Heart right ventricle (tissue), 16 donors: ENCODE results near the gene ZNF232. TPM values are rescaled to one million over a fixed set of nuclear protein-coding genes. Genes with fewer than 3 reads are reported as not detected.

Experiments
- ATAC-seq, 8 donors: fragments of 200-7000 bp; cut with Tn5 transposase; one replicate each; pipeline ENCODE4 v1.9.1; 2020; ENCODE audit warnings: mild to moderate bottlenecking in 8 of 8, moderate library complexity in 8 of 8, moderate number of reproducible peaks in 1 of 8
- DNase-seq, 2 donors: peaks; one replicate each; pipeline ENCODE4 v3.0.0-alpha.2; 2020
- H3K27ac ChIP-seq, 10 donors: fragments of 200-600 bp; sonication (generic) in 2 of 10; one replicate each; pipeline versions ENCODE4 v1.5.0 to v1.8.0; 2020 to 2022; ENCODE audit warnings: mild to moderate bottlenecking in 3 of 10
- H3K27me3 ChIP-seq, 7 donors: fragments of 200-600 bp; one replicate each; pipeline ENCODE4 v1.8.0; 2021 to 2022; ENCODE audit warnings: mild to moderate bottlenecking in 2 of 7
- H3K36me3 ChIP-seq, 9 donors: fragments of 200-600 bp; sonication (generic) in 1 of 9; one replicate each; pipeline versions ENCODE4 v1.5.0 to v1.8.0; 2020 to 2022; ENCODE audit warnings: mild to moderate bottlenecking in 2 of 9
- H3K4me1 ChIP-seq, 9 donors: fragments of 200-600 bp; sonication (generic) in 1 of 9; one replicate each; pipeline versions ENCODE4 v1.5.0 to v1.8.0; 2020 to 2022; ENCODE audit warnings: mild to moderate bottlenecking in 4 of 9
- H3K4me3 ChIP-seq, 10 donors: fragments of 200-600 bp; sonication (generic) in 2 of 10; one replicate each; pipeline versions ENCODE4 v1.5.0 to v1.8.0; 2020 to 2022; ENCODE audit warnings: mild to moderate bottlenecking in 7 of 10, moderate library complexity in 2 of 10
- H3K9me3 ChIP-seq, 11 donors: fragments of 200-600 bp in 10 of 11; sonication (generic) in 2 of 11; one replicate each; pipeline versions ENCODE4 v1.5.0 to v1.8.0; 2013 to 2022; ENCODE audit warnings: mild to moderate bottlenecking in 2 of 11, control low read depth in 1 of 11, moderate library complexity in 1 of 11
- WGBS, 2 donors: extraction: QIAGEN DNeasy Blood & Tissue Kit; methylation state at CpG; one replicate each; pipeline ENCODE4 v1.1.7; 2013; ENCODE audit warnings: inconsistent platforms in 1 of 2; 5-methylcytosine and 5-hydroxymethylcytosine counted together
- intact Hi-C, 10 donors: fragments of 100-400 bp; cut with DNase I; formaldehyde crosslinking; loops; one replicate each; pipeline versions ENCODE4 v1.11.1 to v1.14.2; 2022
- polyA plus RNA-seq, 2 donors: library from polyadenylated mRNA; stranded (reverse); fragments of 200-250 nt; gene quantifications; one replicate each; pipeline ENCODE4 v1.2.3, GENCODE V29; 2013
- total RNA-seq, 10 donors: library from RNA; stranded (reverse); fragmentation: NEBNext Ultra II Directional in 3 of 10; extraction: Animal tissue kit (Norgen Biotek cat#: 25700) in 3 of 10; gene quantifications; one replicate each; pipeline versions ENCODE4 v1.2.1 to v1.2.4, GENCODE V29; 2021 to 2023
- TF ChIP-seq, protein P1 (sequence below), 9 donors: fragments of 200-600 bp; sonication (generic) in 2 of 9; IDR thresholded peaks; one replicate each; pipeline versions ENCODE4 v1.5.0 to v1.8.0; 2021 to 2022; ENCODE audit warnings: antibody characterized with exemption in 9 of 9, mild to moderate bottlenecking in 5 of 9, moderate library complexity in 1 of 9
- donor health status: Arrhythmogenic right ventricular cardiomyopathy.
- donor health status: ischemic (EF 13 %, LVEDD 7.1; RV severe dilation, severe dysfunction).
- donor health status: healthy with polysubstance abuse.
- donor health status: DM: no; HTN: yes; CAD: no.
- donor health status: DM: no; HTN: no; CAD: no.
- donor health status: ischemic (EF 25% LVEDD 6.9; RV normal size, moderate dysfunction).
- donor health status: ischemic (EF 25% LVEDD 5.7; RV mildly dilated, moderate dysfunction).
- donor health status: healthy.
- donor health status: DM: yes; HTN: yes; CAD: no.
- donor health status: Ischemic cardiomyopathy.
- donor health status: ischemic (EF 35%, LVEDD 5.7; RV mildly dilated, moderate dysfunction).
- donor health status: nonischemic (EF 11% LVEDD 7.7; RV severe dilation, severe dysfunction).
- donor health status: DM: yes; HTN: yes; CAD: no.
- donor health status: PGD.
- donor health status: ischemic (EF 29% LVEDD 5.4; RV normal size, mild dysfunction).
- donor health status: nonischemic (EF 23%, LVEDD 6.1; RV moderate dilation, normal function).

Gene ZNF232
- total and polyA plus RNA-seq, 12 donors = 2.1 to 5.8 (median 4.2) TPM

DNA sequence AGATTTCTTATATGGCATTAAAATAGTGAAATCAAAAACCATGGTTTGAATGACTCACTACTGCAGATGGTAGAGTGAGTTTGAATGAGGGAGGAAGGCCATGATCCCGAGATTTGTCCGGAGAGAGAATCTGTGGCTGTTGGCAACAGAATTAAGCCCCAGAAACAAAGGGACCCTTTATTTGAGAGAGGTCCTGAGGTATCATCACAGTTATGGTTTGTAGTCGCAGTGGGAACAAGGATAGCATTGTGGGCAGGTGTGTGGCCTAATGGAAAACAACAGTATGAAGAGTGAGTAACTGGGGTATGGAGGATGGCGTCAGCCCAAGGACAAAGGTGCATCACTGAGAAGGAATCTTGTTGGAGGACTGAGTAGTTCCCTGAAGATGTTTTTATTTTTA is 42.0 kb downstream of the ZNF232 start:
- H3K4me1 ChIP-seq = no peaks in the 10 kb centered on the region
- peaks cover 0 to 4% (median 0%) of the 10 kb centered on the region in 7 donors for H3K27me3 ChIP-seq
- no peaks in the 10 kb centered on the region for H3K36me3 ChIP-seq
- H3K27ac ChIP-seq = no peak overlapping the region
- TF ChIP-seq, protein P1, sequence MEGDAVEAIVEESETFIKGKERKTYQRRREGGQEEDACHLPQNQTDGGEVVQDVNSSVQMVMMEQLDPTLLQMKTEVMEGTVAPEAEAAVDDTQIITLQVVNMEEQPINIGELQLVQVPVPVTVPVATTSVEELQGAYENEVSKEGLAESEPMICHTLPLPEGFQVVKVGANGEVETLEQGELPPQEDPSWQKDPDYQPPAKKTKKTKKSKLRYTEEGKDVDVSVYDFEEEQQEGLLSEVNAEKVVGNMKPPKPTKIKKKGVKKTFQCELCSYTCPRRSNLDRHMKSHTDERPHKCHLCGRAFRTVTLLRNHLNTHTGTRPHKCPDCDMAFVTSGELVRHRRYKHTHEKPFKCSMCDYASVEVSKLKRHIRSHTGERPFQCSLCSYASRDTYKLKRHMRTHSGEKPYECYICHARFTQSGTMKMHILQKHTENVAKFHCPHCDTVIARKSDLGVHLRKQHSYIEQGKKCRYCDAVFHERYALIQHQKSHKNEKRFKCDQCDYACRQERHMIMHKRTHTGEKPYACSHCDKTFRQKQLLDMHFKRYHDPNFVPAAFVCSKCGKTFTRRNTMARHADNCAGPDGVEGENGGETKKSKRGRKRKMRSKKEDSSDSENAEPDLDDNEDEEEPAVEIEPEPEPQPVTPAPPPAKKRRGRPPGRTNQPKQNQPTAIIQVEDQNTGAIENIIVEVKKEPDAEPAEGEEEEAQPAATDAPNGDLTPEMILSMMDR (IDR thresholded peaks at IDR 0.05) = no peak
- DNase-seq (no peak), ATAC-seq (no peak)
- intact Hi-C loops = loop anchor here in 2 of 10 donors (10.0 kb wide), 1 partner anchor 155 kb away; no protein-coding TSS in a partner anchor
- H3K9me3 ChIP-seq = no peaks in the 10 kb centered on the region
- no peak overlapping the region for H3K4me3 ChIP-seq
- 81 to 86% methylated on average over 4 of the region's 4 CpGs for WGBS, 2 donors

DNA sequence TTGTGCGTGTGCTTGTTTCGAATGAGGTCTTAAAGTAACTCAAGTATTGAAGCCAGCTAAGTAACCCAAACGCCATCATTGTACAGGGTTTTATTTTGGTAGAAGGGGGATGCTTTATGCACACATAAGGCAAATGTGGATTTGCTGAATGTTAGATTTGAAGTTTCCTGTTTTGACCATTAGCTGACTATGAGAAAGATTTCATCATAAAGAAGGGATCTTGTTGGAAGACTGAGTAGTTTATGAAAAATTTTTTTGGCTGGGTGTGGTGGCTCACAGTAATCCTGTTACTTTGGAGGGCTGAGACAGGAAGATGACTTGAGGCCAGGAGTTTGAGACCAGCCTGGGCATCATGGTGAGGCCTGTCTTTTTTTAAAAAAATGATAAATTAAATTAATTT is 43.4 kb downstream of the ZNF232 start:
- 84 to 91% methylated on average over 3 of the region's 3 CpGs for WGBS, 2 donors
- intact Hi-C loops = loop anchor here in 2 of 10 donors (10.0 kb wide), 1 partner anchor 153 kb away; no protein-coding TSS in a partner anchor
- Histone ChIP-seq H3K27ac (no peak overlapping the region), H3K9me3 (no peaks in the 10 kb centered on the region), H3K4me1 (no peaks in the 10 kb centered on the region), H3K36me3 (no peaks in the 10 kb centered on the region), H3K27me3 (peaks cover 0 to 5% (median 0%) of the 10 kb centered on the region in 7 donors), H3K4me3 (no peak overlapping the region)
- TF ChIP-seq, protein P1 (IDR thresholded peaks at IDR 0.05) = no peak
- no peak for DNase-seq
- ATAC-seq = no peak

DNA sequence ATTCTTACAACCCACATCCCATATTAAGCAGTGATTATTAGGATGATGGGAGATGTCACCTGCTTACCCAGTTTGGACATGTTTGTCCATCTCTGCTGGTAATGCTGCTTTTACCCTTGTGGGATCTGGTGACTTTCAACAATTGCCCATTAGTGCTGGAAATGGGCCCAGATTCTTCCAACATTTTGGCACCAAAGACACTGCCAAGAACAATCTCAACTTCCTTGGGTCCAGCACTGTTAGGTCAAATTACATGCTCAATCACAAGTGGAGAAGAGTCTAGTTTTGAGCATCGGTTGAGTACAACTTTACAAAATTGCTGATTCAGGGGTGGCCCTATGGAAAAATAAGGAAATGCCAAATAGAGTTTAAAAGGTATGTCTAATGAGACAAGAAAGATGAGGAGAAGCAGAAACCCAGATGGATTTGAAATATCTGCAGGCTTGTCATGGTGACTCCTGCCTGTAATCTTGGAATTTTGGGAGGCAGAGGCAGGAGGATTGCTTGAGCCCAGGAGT is 46.4 kb downstream of the ZNF232 start:
- ATAC-seq = no peak
- H3K27me3 ChIP-seq = peaks cover 0 to 4% (median 0%) of the 10 kb centered on the region in 7 donors
- intact Hi-C loops = loop anchor here in 2 of 10 donors (10.0 kb wide), 1 partner anchor 150 kb away; no protein-coding TSS in a partner anchor

More for the DNA sequence above, 46.4 kb downstream of the ZNF232 start:
- TF ChIP-seq, protein P1 (IDR thresholded peaks at IDR 0.05) = no peak
- 60% methylated on average over 1 of the region's 1 CpG for WGBS, 2 donors
- Histone ChIP-seq H3K36me3 (no peaks in the 10 kb centered on the region), H3K4me3 (no peak overlapping the region), H3K4me1 (no peaks in the 10 kb centered on the region), H3K9me3 (no peaks in the 10 kb centered on the region), H3K27ac (no peak overlapping the region)
- no peak for DNase-seq

Other genes with a start within 250 kb of the ZNF232 start
- under 1 TPM in 9 of 10 donors, not detected in 1; 0.28 to 0.86 (median 0.39) TPM for gene C17orf107, start 212.3 kb downstream of the ZNF232 start, total RNA-seq
- under 1 TPM; 0.44 to 0.57 TPM for gene C17orf107, start 212.3 kb downstream of the ZNF232 start, polyA plus RNA-seq
- 1 to 10 TPM in 3 of 10 donors, under 1 TPM in 7; 0.19 to 1.6 (median 0.53) TPM for gene CHRNE, start 208.8 kb downstream of the ZNF232 start, total RNA-seq
- gene CHRNE, start 208.8 kb downstream of the ZNF232 start, polyA plus RNA-seq = under 1 TPM; 0.44 to 0.71 TPM
- under 1 TPM in 5 of 10 donors, not detected in 5; 0.15 to 0.53 (median 0.39) TPM for gene GP1BA, start 179.6 kb downstream of the ZNF232 start, total RNA-seq
- under 1 TPM; 0.04 to 0.15 TPM for gene GP1BA, start 179.6 kb downstream of the ZNF232 start, polyA plus RNA-seq
- 100 to 1,000 TPM; 181 to 312 (median 242) TPM for gene SLC25A11, start 171.8 kb downstream of the ZNF232 start, total RNA-seq
- gene SLC25A11, start 171.8 kb downstream of the ZNF232 start, polyA plus RNA-seq = 100 to 1,000 TPM; 126 to 127 TPM
- 100 to 1,000 TPM in 1 of 10 donors, 10 to 100 TPM in 9; 65.0 to 104 (median 80.9) TPM for gene RNF167, start 171.6 kb downstream of the ZNF232 start, total RNA-seq
- 100 to 1,000 TPM; 132 to 202 TPM for gene RNF167, start 171.6 kb downstream of the ZNF232 start, polyA plus RNA-seq
- gene PFN1, start 163.3 kb downstream of the ZNF232 start, total RNA-seq = 100 to 1,000 TPM; 144 to 376 (median 160) TPM
- gene PFN1, start 163.3 kb downstream of the ZNF232 start, polyA plus RNA-seq = 100 to 1,000 TPM; 170 to 830 TPM
- gene ENO3, start 160.8 kb downstream of the ZNF232 start, total RNA-seq = 1,000 to 10,000 TPM in 2 of 10 donors, 100 to 1,000 TPM in 8; 609 to 1,418 (median 746) TPM
- gene ENO3, start 160.8 kb downstream of the ZNF232 start, polyA plus RNA-seq = 1,000 to 10,000 TPM in 1 of 2 donors, 100 to 1,000 TPM in 1; 143 to 1,668 TPM
- gene SPAG7, start 144.1 kb downstream of the ZNF232 start, total RNA-seq = 100 to 1,000 TPM in 9 of 10 donors, 10 to 100 TPM in 1; 95.5 to 189 (median 135) TPM
- gene SPAG7, start 144.1 kb downstream of the ZNF232 start, polyA plus RNA-seq = 100 to 1,000 TPM; 134 to 157 TPM
- gene CAMTA2, start 124.2 kb downstream of the ZNF232 start, total RNA-seq = 10 to 100 TPM; 26.0 to 42.0 (median 33.7) TPM
- gene CAMTA2, start 124.2 kb downstream of the ZNF232 start, polyA plus RNA-seq = 10 to 100 TPM; 43.1 to 74.3 TPM
- 1 to 10 TPM; 1.8 to 2.9 (median 2.2) TPM for gene INCA1, start 114.4 kb downstream of the ZNF232 start, total RNA-seq
- gene INCA1, start 114.4 kb downstream of the ZNF232 start, polyA plus RNA-seq = 1 to 10 TPM in 1 of 2 donors, under 1 TPM in 1; 0.83 to 7.8 TPM
- gene KIF1C, start 113.9 kb downstream of the ZNF232 start, total RNA-seq = 100 to 1,000 TPM; 565 to 826 (median 598) TPM
- 100 to 1,000 TPM; 141 to 158 TPM for gene KIF1C, start 113.9 kb downstream of the ZNF232 start, polyA plus RNA-seq
- under 1 TPM in 3 of 10 donors, not detected in 7; 0.11 to 0.14 (median 0.12) TPM for gene SLC52A1, start 76.5 kb downstream of the ZNF232 start, total RNA-seq
- gene SLC52A1, start 76.5 kb downstream of the ZNF232 start, polyA plus RNA-seq = not detected
- gene ZFP3, start 33.4 kb downstream of the ZNF232 start, total RNA-seq = 10 to 100 TPM in 8 of 10 donors, 1 to 10 TPM in 2; 7.6 to 14.6 (median 12.2) TPM
- gene ZFP3, start 33.4 kb downstream of the ZNF232 start, polyA plus RNA-seq = 1 to 10 TPM; 3.1 to 4.5 TPM
- 1 to 10 TPM in 2 of 10 donors, under 1 TPM in 7, not detected in 1; 0.05 to 1.6 (median 0.06) TPM for gene USP6, start 4.2 kb upstream of the ZNF232 start, total RNA-seq
- under 1 TPM; 0.01 to 0.07 TPM for gene USP6, start 4.2 kb upstream of the ZNF232 start, polyA plus RNA-seq
- 1 to 10 TPM; 4.0 to 9.1 (median 6.7) TPM for gene ZNF594, start 80.0 kb upstream of the ZNF232 start, total RNA-seq
- gene ZNF594, start 80.0 kb upstream of the ZNF232 start, polyA plus RNA-seq = 1 to 10 TPM; 1.4 to 3.6 TPM
- 1 to 10 TPM in 2 of 10 donors, under 1 TPM in 8; 0.11 to 9.7 (median 0.73) TPM for gene SCIMP, start 123.0 kb upstream of the ZNF232 start, total RNA-seq
- 1 to 10 TPM in 1 of 2 donors, under 1 TPM in 1; 0.15 to 1.0 TPM for gene SCIMP, start 123.0 kb upstream of the ZNF232 start, polyA plus RNA-seq
- 10 to 100 TPM; 51.3 to 69.1 (median 57.6) TPM for gene RABEP1, start 170.4 kb upstream of the ZNF232 start, total RNA-seq
- gene RABEP1, start 170.4 kb upstream of the ZNF232 start, polyA plus RNA-seq = 10 to 100 TPM; 19.5 to 24.3 TPM